Subcutaneous adipose tissue (tissue), 4 donors: Measurements from ENCODE around the gene JAKMIP1. TPM values are rescaled to one million over a fixed set of nuclear protein-coding genes. Genes with fewer than 3 reads are reported as not detected.

Experiments
- total RNA-seq, 4 donors: library from RNA; depleted of rRNA; stranded (reverse); fragments of >200 nt; gene quantifications; one replicate each; pipeline ENCODE4 v1.1.0, GENCODE V29; 2016
- TF ChIP-seq, protein P1 (sequence below): fragments of 450-650 bp; IDR thresholded peaks from one replicate; pipeline ENCODE4 v1.5.1; 2016; ENCODE audit warnings: low read depth, mild to moderate bottlenecking, control low read depth, antibody characterized with exemption, moderate library complexity

JAKMIP1 gene
- total RNA-seq, 4 donors from 2014 or later = 0.33 to 0.88 (median 0.36) TPM

DNA sequence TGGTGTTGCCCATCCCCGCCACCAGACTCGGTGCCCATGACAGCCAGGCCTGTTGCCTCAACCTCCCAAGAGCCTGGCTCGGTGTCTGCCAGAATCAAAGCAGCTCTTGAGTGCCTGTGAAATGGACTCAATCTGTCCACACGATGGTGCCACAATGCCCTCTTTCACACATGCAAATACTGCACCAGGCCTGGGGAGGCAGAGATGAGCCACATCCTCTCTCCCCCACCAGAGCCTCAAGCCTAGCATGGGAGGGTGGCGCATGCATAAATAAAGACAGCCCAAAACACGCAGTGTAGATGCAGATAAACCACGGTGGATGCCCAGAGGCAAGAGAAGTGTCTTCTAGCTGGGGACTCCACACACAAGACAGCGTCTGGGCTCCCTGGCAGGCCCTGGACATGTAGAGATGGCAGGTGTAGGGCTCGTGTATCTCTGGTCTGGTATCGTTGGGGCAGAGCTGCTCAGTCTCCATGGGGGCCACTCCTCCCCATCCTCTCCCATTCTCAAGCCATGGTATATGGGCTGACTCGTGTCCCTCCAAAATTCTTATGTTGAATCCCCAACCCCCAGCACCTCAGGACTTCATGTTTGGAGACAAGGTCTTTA is 65.6 kb downstream of the JAKMIP1 start:
- TF ChIP-seq, protein P1, sequence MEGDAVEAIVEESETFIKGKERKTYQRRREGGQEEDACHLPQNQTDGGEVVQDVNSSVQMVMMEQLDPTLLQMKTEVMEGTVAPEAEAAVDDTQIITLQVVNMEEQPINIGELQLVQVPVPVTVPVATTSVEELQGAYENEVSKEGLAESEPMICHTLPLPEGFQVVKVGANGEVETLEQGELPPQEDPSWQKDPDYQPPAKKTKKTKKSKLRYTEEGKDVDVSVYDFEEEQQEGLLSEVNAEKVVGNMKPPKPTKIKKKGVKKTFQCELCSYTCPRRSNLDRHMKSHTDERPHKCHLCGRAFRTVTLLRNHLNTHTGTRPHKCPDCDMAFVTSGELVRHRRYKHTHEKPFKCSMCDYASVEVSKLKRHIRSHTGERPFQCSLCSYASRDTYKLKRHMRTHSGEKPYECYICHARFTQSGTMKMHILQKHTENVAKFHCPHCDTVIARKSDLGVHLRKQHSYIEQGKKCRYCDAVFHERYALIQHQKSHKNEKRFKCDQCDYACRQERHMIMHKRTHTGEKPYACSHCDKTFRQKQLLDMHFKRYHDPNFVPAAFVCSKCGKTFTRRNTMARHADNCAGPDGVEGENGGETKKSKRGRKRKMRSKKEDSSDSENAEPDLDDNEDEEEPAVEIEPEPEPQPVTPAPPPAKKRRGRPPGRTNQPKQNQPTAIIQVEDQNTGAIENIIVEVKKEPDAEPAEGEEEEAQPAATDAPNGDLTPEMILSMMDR = no peak

DNA sequence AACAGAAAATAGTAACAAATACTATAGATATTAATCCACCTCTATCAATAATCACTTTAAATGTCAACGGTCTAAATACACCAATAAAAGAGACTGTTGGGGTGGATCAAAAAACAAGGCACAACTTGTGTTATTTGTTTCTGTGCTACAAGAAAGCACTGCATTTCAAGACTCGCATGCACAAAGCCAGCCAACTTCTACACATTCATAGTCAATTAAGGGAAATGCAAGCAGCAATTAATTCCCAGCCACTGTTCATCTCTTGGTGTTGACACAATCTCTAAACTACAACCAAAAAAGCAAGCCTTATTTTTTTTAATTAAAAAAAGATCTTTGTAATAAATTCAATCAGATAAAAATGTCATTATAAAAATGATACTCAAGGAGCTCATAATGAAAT is 67.6 kb downstream of the JAKMIP1 start:
- TF ChIP-seq, protein P1 = no peak

DNA sequence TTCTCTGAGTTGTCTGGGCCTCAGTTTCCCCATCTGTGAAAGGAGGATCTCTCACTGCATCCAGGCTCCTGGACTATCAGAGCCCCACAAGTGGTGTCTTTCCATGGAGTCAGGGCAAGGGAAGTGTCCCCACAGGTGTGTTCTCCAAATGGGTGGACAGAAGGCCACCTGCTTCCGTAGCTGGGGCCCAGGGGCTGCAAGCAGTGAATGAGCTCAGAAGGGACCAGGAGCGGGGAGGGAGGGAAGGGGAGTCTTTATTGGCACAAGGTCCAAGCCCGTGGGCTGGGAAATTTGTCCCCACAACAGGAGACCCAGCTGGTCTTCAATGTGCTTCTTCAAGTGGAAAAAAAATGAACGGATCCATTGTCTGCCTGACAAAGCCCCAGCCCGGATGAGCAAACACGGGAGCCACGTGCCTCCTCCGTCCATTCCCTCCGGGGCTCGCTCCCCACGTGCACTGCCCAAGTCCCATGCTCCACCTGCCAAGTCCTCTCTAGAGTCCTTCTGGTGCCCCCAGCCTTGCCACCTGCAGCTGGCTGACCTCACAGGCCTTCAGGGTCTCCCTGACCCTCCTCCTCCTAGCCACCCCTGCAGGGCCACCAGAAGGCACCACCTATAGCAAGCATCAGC is 72.0 kb downstream of the JAKMIP1 start:
- TF ChIP-seq, protein P1 = no peak

DNA sequence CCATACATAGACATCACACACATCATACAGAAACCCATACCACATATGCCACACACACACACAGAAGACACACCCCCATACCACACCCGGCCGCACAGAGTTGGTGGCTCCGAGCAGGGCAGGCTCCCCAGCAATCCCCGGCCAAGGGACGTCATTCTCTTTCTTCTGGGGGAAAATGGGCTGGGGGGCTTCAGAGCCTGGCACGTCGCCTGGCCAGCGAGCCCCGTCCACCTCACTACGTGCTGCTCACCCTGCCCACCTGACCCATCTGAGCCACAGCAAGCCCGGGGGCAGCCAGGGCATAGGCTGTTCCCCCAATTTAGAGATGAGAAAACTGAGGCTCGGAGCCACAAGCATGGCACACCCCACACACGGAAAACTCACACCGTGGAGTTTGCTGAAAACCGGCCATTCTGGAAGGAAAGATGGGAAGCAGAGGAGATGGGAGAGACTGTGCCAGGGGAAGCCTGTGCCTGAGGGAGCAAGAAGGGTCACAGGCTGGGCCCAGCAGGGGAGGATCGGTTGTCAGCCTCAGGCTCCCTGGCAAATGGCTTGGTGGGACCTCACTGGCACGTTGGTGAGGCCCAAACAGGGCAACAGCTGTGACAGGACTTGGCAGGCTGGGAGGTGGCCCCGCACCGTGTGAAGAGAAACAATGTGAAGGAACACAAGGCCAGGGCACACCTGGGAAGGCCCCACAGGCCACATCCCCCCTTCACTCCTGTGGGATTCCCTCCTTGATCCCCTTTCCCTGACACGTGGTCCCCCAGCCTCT is 73.2 kb downstream of the JAKMIP1 start:
- TF ChIP-seq, protein P1 = no peak

DNA sequence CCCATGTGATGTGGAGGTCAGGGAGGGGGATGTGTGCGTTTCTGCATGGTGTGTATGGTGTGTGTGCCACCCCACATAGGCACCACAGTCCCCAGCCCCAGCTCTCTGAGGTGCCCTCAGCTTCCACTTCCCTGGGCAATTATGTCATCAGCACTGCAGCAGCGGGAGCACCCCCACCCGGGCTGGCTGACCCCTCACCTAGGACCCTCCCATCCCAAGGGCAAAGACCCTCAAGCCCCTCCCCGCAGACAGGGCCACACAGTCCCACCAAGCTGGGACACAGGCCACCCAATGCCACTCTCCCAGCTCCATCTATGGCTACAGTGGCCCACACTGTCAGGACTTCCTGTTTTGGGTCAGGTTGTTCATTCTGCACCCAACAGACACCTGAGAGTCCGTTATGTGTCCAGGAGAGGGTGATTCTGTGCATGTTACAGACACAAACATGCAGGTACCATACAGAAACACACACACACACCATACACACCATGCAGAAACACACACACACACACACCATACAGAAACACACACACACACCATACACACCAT is 75.2 kb downstream of the JAKMIP1 start:
- TF ChIP-seq, protein P1 = no peak

DNA sequence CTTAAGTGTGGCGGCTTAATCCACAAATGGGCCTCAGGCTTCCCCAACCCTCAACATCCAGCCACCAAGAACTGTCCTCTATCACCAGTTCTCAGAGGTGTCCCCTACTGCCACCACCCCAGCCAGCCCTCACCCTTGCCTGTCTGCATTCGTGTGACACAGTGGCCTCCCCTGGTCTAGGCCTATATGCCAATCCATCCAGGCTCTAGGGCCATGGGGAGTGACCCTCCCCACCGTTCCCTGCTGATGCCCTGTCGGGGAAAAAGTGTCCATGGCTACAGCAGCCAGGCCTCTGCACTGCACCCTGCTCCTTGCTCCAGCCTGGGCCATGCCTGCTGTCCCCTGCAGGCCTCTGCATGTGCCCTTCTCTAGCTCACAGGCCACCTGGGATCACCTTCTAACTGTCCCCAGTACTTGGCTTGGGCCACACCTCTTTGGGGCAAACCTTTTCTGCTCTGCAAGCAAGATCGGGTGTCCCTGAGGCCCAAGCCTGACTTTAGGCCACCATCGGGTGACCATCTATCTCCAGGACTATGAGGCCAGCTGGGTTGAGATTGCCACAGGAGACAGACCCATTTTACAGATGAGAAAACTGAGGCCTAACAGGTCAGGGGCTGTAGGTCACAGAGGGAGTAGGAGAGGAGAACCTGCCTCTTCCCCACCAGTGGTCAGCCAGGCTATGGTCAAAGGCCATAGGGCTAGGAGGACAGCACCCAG is 75.8 kb downstream of the JAKMIP1 start:
- TF ChIP-seq, protein P1 = no peak
